SK-N-SH treated with all-trans-retinoic acid at 6 μM for 48 hours (cell line): ENCODE measurements around the gene IQCH.

Experiments used
- ARNTL ChIP-seq: fragments of 450-650 bp; formaldehyde crosslinking; IDR thresholded peaks from 2 replicates; pipeline ENCODE4 v1.5.0; 2020; ENCODE audit warnings: low read depth, mild to moderate bottlenecking, moderate library complexity, borderline replicate concordance
- CREB5 ChIP-seq: fragments of 250-450 bp; sonication (Bioruptor Pico); IDR thresholded peaks from 2 replicates; pipeline ENCODE4 v1.5.1; 2020; ENCODE audit warnings: low read depth, mild to moderate bottlenecking, moderate library complexity
- CSDC2 ChIP-seq: fragments of 250-450 bp; sonication (Bioruptor Pico); IDR thresholded peaks from 2 replicates; pipeline ENCODE4 v1.5.0; 2020; ENCODE audit warnings: mild to moderate bottlenecking, moderate library complexity
- CSRNP3 ChIP-seq: fragments of 250-450 bp; sonication (Bioruptor Pico); IDR thresholded peaks from 2 replicates; pipeline ENCODE4 v1.5.1; 2021; ENCODE audit warnings: mild to moderate bottlenecking, moderate library complexity
- OSR1 ChIP-seq: fragments of 250-450 bp; sonication (Bioruptor Pico); IDR thresholded peaks from 2 replicates; pipeline ENCODE4 v1.8.0; 2022; ENCODE audit warnings: moderate library complexity, mild to moderate bottlenecking, inconsistent platforms
- PATZ1 ChIP-seq: fragments of 250-450 bp; sonication (Bioruptor Pico); IDR thresholded peaks from 2 replicates; pipeline ENCODE4 v1.8.0; 2020; ENCODE audit warnings: mild to moderate bottlenecking, moderate library complexity, borderline replicate concordance
- RARB ChIP-seq: fragments of 250-450 bp; sonication (Bioruptor Pico); IDR thresholded peaks from 2 replicates; pipeline ENCODE4 v1.8.0; 2021; ENCODE audit warnings: mild to moderate bottlenecking, moderate library complexity
- TSHZ2 ChIP-seq: fragments of 250-450 bp; sonication (Bioruptor Pico); IDR thresholded peaks from 2 replicates; pipeline ENCODE4 v1.5.0; 2020; ENCODE audit warnings: mild to moderate bottlenecking, moderate library complexity
- ZC3H10 ChIP-seq: fragments of 250-450 bp; sonication (Bioruptor Pico); IDR thresholded peaks from 2 replicates; pipeline ENCODE4 v1.5.1; 2021; ENCODE audit warnings: mild to moderate bottlenecking, moderate library complexity
- ZFP3 ChIP-seq: fragments of 250-450 bp; sonication (Bioruptor Pico); IDR thresholded peaks from 2 replicates; pipeline ENCODE4 v1.5.0; 2020; ENCODE audit warnings: mild to moderate bottlenecking, moderate library complexity
- ZFP30 ChIP-seq: fragments of 450-650 bp; formaldehyde crosslinking; IDR thresholded peaks from 2 replicates; pipeline ENCODE4 v1.5.0; 2022; ENCODE audit warnings: mild to moderate bottlenecking, moderate library complexity
- ZNF565 ChIP-seq: fragments of 450-650 bp; formaldehyde crosslinking; conservative IDR thresholded peaks from 2 replicates; pipeline ENCODE4 v1.5.0; 2020; ENCODE audit warnings: low read depth, mild to moderate bottlenecking, moderate library complexity
- ZNF8 ChIP-seq: fragments of 450-650 bp; formaldehyde crosslinking; IDR thresholded peaks from 2 replicates; pipeline ENCODE4 v1.5.0; 2020; ENCODE audit warnings: mild to moderate bottlenecking, moderate library complexity

GRCh38 chr15:67550522-67550921 is 295.9 kb downstream of the IQCH start:
- TF ChIP-seq OSR1 (CRISPR knock-in tag) = no peak
- TF ChIP-seq PATZ1 (CRISPR knock-in tag) = no peak
- TF ChIP-seq ARNTL (CRISPR knock-in tag) = no peak
- no peak for TF ChIP-seq TSHZ2 (CRISPR knock-in tag)
- no peak for TF ChIP-seq CREB5 (CRISPR knock-in tag)
- TF ChIP-seq ZNF565 (CRISPR knock-in tag) = no peak
- TF ChIP-seq ZNF8 (CRISPR knock-in tag) = no peak
- TF ChIP-seq ZC3H10 = no peak
- no peak for TF ChIP-seq RARB (CRISPR knock-in tag)
- no peak for TF ChIP-seq ZFP30 (CRISPR knock-in tag)
- no peak for TF ChIP-seq ZFP3 (CRISPR knock-in tag)
- no peak for TF ChIP-seq CSDC2 (CRISPR knock-in tag)
- TF ChIP-seq CSRNP3 (CRISPR knock-in tag) = no peak
